ENCODE results near the gene ENTPD2. TPM values are rescaled to one million over a fixed set of nuclear protein-coding genes. Genes with fewer than 3 reads are reported as not detected.

The ENTPD2 gene
- total RNA-seq, 2 donors from 2014 or later = 9.8 to 10.9 TPM

GRCh38 chr9:137018761-137019559 is 34.9 kb downstream of the ENTPD2 start:
- no peaks in the 10 kb centered on the region for H3K4me1 ChIP-seq (replicated peaks)
- no peak for DNase-seq (ENCODE audit: low spot score)
- H3K9me3 ChIP-seq = no peaks in the 10 kb centered on the region
- intact Hi-C loops (cut with DNase I) = no loop called here
- no peak for TF ChIP-seq POLR2AphosphoS5 (IDR thresholded peaks at IDR 0.05)
- TF ChIP-seq CTCF (IDR thresholded peaks at IDR 0.05) = no peak
- H3K4me3 ChIP-seq = no peak overlapping the region
- 92% methylated on average over 33 of the region's 36 CpGs for WGBS
- H3K27me3 ChIP-seq (replicated peaks; ENCODE audit: insufficient read depth) = no peaks in the 10 kb centered on the region
- H3K36me3 ChIP-seq = no peaks in the 10 kb centered on the region
- H3K27ac ChIP-seq = no peak overlapping the region

GRCh38 chr9:137017791-137018497 is 35.9 kb downstream of the ENTPD2 start:
- H3K27ac ChIP-seq = no peak overlapping the region
- no peaks in the 10 kb centered on the region for H3K36me3 ChIP-seq
- no peaks in the 10 kb centered on the region for H3K27me3 ChIP-seq (replicated peaks; ENCODE audit: insufficient read depth)
- TF ChIP-seq POLR2AphosphoS5 (IDR thresholded peaks at IDR 0.05) = no peak
- TF ChIP-seq POLR2A (IDR thresholded peaks at IDR 0.05) = no peak
- no peak for TF ChIP-seq CTCF (IDR thresholded peaks at IDR 0.05)
- no peaks in the 10 kb centered on the region for H3K4me1 ChIP-seq (replicated peaks)
- no peak for DNase-seq (ENCODE audit: low spot score)
- intact Hi-C loops (cut with DNase I) = no loop called here
- H3K4me3 ChIP-seq = no peak overlapping the region
- 94% methylated on average over 40 of the region's 45 CpGs for WGBS
- no peaks in the 10 kb centered on the region for H3K9me3 ChIP-seq

- no peak for DNase-seq (ENCODE audit: low spot score)
- TF ChIP-seq POLR2AphosphoS5 (IDR thresholded peaks at IDR 0.05) = no peak
- TF ChIP-seq POLR2A (IDR thresholded peaks at IDR 0.05) = no peak
- TF ChIP-seq CTCF (IDR thresholded peaks at IDR 0.05) = no peak
- no peaks in the 10 kb centered on the region for H3K36me3 ChIP-seq
- no peaks in the 10 kb centered on the region for H3K4me1 ChIP-seq (replicated peaks)
- intact Hi-C loops (cut with DNase I) = no loop called here
- H3K4me3 ChIP-seq = no peak overlapping the region
- no peak overlapping the region for H3K27ac ChIP-seq
- WGBS = 95% methylated on average over 24 of the region's 28 CpGs
- H3K9me3 ChIP-seq = no peaks in the 10 kb centered on the region
- H3K27me3 ChIP-seq (replicated peaks; ENCODE audit: insufficient read depth) = no peaks in the 10 kb centered on the region
These were observed 36.8 kb downstream of the ENTPD2 start for GRCh38 chr9:137017071-137017470.

- intact Hi-C loops (cut with DNase I) = no loop called here
- TF ChIP-seq POLR2A (IDR thresholded peaks at IDR 0.05) (no peak), POLR2AphosphoS5 (IDR thresholded peaks at IDR 0.05) (no peak)
- H3K36me3 ChIP-seq = no peaks in the 10 kb centered on the region
- no peak overlapping the region for H3K27ac ChIP-seq
- no peaks in the 10 kb centered on the region for H3K27me3 ChIP-seq (replicated peaks; ENCODE audit: insufficient read depth)
- 96% methylated on average over 11 of the region's 16 CpGs for WGBS
- H3K4me3 ChIP-seq = no peak overlapping the region
- DNase-seq (ENCODE audit: low spot score) = no peak
- H3K4me1 ChIP-seq (replicated peaks) = no peaks in the 10 kb centered on the region
- H3K9me3 ChIP-seq = no peaks in the 10 kb centered on the region
These were observed 37.4 kb downstream of the ENTPD2 start for GRCh38 chr9:137016436-137016835.

DNA sequence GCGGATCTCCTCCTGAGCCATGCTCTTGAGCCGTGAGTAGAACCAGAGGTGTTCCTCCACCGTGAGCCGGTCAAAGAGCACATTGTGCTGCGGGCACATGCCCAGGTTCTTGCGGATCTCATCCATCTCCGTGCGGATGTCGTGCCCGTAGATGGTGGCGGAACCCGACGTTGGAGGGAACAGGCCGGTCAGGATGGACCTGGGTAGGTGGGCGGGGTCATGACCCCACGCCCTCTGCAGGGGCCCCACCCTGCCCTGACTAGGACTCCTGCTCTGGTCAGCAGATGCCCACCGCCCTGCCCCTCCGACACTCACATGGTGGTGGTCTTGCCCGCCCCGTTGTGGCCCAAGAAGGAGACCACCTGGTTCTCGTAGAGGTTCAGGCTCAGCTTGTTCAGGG is 37.9 kb downstream of the ENTPD2 start:
- DNase-seq (ENCODE audit: low spot score) = no peak
- TF ChIP-seq CTCF (IDR thresholded peaks at IDR 0.05) (no peak), POLR2AphosphoS5 (IDR thresholded peaks at IDR 0.05) (no peak), POLR2A (IDR thresholded peaks at IDR 0.05) (no peak)
- no peaks in the 10 kb centered on the region for H3K36me3 ChIP-seq
- H3K4me1 ChIP-seq (replicated peaks) = no peaks in the 10 kb centered on the region
- no peaks in the 10 kb centered on the region for H3K9me3 ChIP-seq
- 95% methylated on average over 21 of the region's 21 CpGs for WGBS
- no peaks in the 10 kb centered on the region for H3K27me3 ChIP-seq (replicated peaks; ENCODE audit: insufficient read depth)
- no peak overlapping the region for H3K27ac ChIP-seq
- no peak overlapping the region for H3K4me3 ChIP-seq
- intact Hi-C loops (cut with DNase I) = no loop called here
